Stimulated activated CD4-positive, alpha-beta T cell treated with anti-CD3 and anti-CD28 coated beads, Interleukin-12 subunit alpha, Interleukin-12 subunit beta, amount 100 ng/mL, for 48 hours (primary cell): Measurements from ENCODE around the gene PGD.
A peak's percentile ranks its signal among the peaks of the same experiment; 100 is the strongest.

Experiments
- DNase-seq, 3 donors: peaks; one replicate each; pipeline ENCODE4 v3.0.0-alpha.2; 2020; ENCODE audit warnings: low read depth in 2 of 3, low spot score in 1 of 3

Gene PGD

DNA sequence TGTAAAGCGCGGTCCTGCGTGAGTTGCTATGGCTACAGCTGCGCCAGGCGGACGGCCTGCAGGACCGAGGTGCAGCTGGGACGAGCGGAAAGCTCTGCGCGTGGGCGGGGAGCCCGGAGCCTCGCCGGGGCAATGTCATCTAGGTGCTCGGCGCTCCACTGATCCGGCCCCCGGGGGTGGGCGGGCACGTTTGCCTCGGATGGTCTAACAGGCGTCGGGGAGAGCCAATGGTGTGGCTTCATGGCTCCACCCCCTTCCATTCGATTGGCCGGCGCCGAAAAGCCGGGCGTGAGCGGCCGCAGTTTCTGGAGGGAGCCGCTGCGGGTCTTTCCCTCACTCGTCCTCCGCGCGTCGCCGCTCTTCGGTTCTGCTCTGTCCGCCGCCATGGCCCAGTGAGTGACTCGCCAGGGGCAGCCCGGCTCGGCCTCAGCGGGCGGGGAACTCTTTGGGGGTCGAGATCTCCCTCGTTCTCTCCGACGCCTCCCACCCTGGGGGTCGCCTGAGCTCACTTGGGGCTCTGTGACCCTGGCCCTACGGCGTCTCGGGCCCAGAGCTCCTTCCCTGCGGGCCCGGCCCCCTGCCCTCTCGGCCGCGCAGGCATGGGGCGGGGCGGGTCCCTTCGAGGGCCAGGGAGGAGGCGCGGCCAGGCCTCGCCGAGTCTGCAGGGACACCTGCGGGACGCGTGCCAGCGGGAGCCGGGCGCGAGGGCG, at the start of gene PGD:
Gene PGD (plus strand): TSS at position 331 of the 710 bp plus-strand sequence. CDS start 54 bp downstream, at position 385.
- peak; percentile 94 to 98 (median 97) for DNase-seq

DNA sequence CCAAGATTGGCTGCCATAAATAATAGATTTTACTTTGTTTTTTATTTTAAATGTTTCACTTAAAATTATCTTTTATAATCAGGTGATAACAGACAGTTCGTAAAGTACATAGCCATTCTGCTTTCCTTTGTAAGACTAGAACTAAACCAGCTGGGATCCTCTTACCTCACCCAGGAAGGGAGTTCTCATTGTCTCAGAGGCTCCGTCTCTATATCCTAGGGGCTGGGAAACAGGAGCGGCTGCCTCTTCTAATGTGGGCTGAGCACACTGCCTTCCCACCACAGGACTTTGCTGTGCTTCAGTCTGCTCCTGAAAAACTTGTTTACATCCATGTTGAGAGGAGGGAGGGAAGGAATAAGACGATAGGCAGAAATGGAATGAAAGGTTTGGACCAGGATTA, 45.6 kb upstream of the PGD start:
- DNase-seq: no peak

DNA sequence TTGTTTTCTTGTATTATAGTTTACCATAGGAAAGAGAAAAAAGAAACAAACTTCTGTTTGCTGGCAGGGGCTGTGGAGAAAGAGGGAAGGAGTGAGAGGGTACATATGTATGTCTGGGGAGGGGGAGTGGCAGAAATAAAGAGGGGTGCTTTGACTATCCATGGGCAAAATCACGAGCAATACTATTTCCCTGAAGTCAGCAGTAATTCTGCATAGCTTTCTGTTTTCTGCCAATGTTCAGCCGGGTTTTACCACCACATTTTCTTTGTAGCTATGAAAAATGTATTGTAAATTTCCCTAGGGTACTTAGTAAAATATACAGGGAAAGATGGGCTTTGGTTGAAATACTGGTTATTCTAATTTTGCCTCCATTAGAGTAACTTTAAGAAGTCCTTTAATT, 45.2 kb upstream of the PGD start:
- no peak for DNase-seq

DNA sequence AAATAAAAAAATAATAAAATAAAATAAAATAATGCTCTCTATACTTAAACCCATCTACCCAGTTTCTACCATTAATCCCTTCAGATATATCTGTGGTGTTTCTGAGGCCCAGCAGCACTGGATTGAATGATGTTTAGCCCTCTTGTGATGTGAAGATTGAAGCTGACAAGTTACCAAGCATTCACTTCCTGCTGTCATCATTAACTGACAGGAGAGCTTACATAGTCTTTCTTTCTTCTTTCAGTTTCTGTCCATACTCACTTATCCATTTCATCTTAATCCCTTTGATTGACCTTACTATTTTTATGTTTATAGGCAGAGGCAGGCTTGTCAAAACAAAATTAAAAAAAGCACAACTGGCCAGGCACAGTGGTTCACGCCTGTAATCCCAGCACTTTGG, 38.8 kb upstream of the PGD start:
- no peak for DNase-seq

DNA sequence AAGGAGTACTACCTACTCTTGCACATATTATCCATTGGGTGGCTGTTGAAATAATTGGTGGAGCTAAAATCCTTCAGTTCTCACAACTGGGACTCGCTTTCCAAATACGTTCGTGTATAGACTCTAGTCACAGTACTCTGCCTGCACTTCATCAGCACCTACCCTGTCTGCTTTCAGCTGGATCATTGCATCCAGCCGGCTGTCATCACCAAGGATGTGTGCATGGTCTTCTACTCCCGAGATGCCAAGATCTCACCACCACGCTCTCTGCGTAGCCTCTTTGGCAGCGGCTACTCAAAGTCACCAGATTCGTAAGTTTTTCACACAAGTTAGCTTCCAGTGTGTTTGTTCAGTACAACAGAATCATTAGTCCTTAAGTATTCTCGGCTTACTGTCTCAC, 37.3 kb upstream of the PGD start:
- no peak for DNase-seq

DNA sequence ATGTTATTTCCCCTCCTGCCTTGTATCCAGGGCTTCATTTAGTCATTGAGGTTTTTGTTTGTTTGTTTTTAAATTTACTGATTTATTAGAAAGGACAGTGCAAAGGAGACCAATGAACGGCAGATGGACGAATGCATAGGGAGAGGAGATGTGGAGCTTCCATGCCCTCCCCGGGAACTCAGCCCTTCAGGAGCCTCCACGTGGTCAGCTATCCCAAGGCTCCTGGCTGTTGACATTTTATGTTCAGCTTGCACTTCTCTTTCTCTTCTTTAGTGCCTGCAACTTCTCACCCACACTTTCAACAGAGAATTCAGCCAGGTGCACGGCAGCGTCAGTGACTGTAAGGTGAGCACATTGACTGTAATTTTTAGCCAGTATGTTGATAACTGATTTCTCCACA, 30.7 kb upstream of the PGD start:
- DNase-seq: no peak

DNA sequence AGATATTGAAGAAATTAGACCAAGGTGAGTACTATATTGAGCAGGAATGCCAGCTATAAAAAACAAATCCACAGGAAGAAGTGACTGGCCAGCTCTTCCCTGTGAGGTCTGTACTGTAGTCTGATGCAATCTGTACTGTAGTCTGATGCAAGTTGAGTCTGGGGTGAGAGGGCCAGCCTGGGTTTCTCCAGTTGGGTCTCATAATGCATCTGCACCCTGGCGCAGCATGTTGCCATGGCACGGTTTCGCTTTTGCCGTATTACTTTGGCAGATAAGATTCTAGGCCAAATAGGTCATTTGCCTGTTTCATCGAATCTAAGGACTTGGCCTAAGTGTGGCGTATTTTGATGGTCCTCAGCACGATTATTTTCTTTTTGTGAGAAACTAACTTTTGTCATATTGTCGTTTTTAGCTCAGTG, 24.4 kb upstream of the PGD start:
- no peak for DNase-seq

DNA sequence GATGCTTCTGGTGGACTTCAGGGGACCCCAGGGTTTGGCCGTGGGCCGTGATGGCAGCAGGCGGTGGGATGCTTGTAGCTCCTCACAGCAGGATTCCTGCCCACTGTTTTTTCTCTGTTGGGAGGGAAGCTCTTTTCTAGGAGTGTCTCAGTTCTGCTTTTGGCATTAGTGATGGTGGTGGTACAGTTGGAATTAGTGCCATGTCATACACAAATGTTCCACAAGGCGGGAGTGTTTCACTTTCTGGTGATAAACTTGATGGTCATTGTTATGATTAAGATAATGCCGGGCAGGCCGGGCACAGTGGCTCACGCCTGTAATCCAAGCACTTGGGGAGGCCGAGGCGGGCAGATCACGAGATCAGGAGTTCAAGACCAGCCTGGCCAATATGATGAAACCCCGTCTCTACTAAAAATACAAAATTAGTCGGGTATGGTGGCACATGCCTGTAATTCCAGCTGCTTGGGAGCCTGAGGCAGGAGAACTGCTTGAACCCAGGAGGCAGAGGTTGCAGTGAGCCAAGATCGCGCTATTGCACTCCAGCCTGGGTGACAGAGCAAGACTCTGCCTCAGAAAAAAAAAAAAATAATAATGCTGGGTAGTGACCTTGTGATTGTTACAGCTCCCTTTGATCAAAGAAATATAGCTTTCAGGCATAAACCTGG, 21.4 kb upstream of the PGD start:
- peak in 1 of 3 donors; percentile 17 for DNase-seq

DNA sequence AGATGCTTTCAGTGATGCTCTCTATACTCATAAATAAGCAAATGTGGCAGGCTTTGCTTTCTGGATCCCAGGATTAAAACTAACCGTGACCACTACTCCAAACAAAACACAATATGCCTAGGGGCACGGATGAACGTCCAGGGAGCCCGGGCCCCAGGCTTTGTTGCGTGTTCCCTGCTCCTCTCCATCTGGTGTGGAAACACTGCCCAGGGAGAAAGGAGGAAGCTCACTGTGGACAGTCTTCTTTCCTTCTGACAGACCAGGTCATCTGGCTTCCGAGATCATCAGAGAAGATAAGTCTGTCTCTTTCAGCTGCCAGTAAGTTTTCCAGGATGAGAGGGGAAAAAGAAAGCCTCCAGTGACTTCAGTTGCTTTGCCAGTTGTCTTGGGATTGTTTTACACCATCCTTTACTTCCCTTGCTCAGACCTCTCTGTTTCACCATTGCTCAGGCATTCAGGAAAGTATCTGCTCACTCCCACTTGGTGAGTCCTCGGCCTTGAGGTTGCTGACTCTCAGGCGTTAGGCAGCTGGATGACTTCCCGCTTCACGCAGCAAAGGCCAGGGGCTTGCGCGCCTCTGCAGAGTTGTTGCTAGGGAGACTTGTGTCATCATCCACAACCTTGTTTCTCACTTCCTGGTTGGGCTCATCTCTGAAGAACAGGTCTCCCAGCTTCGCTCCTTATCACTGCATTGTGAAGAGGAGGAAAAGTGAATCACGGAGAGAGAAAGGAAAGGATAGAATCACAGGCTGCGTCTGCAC, 20.6 kb upstream of the PGD start:
- DNase-seq: no peak

DNA sequence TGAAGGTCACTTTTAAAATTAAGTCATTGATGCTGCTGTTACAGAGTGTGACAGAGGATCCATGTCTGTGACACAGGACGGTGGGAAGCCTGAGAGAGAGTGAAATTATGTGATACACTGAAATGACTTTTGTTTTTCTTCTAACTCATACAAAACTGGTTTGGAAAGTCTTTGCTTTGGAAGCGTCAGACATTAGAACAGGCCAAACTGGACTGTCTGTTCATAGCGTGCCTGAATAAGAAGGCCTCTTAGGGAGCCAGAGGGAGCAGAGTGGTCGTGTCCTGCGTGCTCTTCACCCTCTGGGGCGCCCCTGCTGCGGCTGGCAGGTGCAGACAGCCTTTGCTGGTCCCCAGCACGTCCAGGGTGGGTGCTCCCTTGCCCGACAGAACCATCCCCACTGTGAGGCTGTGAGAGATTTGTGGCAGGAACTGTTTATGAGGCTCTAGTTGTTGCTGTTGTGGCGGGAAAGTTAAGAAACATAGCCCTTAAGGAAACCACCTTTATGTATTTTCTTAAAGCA, 19.7 kb upstream of the PGD start:
- DNase-seq: no peak

DNA sequence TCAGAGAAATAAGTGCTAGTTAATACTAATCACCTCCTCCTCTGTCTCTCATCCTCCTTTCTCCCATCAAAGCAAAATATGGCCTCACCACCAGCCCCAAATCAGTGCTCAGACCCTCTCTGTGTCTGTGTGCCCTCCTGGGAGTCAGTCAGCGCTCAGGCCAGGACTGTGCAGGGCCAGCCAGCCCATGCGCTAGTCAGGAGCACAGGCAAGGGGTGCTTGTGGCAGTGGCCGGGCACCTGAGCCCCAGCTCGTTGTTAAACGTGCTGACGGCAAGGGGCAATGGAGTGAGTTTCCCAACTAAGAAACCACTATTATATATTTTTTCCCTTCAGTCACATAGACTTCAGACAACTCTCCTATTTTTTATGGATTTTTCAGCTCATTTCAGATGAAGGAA, 19.2 kb upstream of the PGD start:
- no peak for DNase-seq

DNA sequence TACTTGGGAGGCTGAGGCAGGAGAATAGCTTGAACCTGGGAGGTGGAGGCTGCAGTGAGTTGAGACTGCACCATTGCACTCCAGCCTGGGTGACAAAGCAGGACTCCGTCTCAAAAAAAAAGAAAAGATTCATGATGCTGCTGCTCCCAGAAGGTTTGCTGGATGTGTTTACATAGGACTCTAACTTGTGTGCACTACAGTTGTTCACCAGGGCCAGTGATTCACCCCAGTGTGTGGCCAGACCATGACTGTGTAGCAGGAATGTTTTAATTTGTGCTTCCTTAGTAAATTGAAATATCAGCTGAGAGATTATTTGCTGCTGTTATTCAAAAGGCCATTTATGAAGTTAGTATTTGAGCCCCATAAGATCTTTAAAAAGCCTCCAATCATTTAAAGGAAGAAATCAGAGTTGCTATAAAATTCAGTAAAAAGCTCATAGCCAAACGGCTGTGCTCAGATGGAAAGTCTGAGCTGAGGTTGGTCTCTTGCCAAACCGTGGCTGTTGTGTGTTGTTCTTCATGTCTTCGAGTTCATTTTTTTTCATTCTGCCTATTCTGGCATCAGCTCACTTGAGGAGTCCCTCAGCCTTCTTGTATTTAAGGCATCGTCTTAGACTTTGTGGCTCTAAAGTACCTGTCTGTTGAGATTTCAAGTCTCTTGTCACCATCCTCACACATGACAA, 18.1 kb upstream of the PGD start:
- DNase-seq: no peak

DNA sequence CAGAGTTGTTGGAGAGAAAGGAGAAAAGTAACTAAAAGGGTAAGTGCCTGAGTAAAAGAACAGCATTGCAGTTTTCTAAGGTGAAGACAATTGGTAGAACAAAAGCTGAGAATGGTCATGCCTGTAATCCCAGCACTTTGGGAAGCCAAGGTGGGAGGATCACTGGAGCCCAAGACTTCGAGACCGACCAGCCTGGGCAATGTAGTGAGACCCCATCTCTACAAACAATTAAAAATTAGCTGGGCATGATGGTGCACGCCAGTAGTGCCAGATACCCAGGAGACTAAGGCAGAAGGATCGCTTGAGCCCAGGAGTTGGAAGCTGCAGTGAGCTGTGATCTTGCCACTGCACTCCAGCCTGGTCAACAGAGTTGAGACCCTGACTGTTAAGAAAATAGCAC, 15.2 kb upstream of the PGD start:
- DNase-seq: no peak

DNA sequence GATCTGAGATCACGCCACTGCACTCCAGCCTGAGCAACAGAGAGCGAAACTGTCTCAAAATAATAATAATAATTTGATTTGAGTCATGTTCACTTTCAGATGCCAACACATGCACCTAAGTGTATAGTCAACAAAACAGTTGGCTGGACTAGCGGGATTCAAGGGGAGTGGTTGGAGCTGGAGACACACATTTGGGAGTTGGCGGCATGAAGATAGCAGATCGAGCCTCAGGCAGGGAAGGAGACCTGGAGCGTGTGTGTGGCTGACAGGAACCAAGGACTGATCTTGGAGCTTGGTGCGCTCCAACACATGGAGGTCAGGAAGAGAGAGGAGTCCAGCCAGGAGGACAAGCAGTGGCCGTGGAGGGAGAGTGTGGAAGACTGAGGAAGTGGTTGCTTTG, 14.6 kb upstream of the PGD start:
- DNase-seq: no peak

DNA sequence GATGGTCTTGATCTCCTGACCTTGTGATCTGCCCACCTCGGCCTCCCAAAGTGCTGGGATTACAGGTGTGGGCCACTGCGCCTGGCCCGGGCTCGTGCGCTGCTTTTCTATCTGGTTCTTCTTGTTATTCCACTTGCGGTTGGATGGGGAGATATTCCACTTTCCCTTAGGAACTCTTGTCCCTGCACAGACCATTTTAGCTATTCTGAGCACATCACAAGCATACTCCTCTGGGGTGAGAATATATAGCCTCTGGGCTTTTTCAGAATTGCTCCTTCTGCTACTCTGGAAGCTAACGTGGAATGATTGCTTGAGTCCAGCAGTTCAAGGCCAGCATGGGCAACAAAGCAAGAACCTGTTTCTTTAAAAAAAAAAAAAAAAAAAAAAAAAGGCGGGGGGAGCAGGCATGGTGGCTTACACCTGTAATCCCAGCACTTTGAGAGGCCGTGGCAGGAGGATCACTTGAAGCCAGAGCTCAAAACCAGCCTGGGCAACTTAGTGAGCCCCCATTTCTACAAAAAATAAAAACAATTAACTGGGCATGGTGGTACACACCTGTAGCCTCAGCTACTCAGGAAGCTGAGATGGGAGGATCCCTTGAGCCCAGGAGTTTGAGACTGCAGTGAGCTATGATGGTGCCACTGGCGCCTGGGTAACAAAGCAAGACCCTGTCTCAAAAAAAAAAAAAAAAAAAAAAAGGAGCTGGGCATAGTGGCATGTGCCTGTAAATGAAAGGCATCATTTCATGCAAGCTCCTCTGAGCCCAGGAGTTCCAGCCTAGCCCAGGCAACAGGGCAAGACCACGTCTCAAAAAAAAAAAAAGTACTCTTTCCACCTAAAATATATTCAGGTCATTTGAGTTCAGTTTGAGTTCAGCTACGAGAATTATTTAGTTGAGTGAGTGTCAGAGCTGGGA, 11.8 kb upstream of the PGD start:
- DNase-seq: no peak

DNA sequence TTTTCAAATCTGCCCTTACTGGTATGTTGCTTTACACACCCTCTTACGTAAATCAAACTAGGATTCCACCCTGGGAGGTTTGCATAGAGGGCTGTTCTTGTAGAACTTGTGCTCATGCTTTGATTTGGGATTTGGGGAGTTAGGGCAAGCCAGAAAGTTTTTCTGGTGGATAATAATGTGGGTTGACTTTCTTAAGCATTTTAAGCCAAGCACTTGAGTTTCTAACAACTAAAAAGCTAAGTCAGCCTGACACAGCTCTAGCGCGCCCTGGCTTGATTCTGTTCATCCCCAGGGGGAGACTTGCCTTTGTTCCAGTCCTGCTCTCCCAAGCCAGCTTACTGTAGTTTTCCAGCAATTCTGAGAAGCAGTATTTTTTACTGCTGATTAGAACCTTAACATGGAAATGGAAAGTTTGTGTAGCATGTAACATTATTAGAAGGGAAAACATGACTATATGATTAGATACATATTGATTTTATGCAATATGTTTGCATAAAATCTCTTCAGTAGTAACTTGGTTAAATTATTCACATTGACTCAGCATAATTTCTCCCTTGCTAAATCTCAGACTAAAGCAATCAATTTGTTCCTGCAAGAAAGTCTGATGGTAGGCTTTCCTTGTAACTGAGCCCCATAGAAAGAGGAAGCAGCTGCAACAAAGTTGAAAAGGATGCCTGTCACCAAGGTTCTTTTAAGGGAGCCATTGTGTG, 11.0 kb upstream of the PGD start:
- no peak for DNase-seq

DNA sequence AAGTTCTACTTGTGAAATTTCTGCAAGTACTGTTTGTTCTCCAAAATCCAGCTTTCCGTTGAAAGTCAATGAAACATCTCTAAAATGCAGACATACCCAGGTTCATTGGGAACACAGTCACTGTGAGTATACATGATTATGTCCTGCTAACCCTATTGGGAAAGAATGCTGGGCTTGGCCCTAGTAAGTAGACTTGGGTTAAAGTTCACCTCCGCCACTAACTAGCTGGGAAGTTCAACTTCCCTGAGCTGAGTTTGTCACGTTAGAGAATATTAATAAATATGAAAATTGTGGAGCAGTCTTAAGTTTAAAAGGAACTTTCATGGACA, 10.5 kb upstream of the PGD start:
- no peak for DNase-seq

DNA sequence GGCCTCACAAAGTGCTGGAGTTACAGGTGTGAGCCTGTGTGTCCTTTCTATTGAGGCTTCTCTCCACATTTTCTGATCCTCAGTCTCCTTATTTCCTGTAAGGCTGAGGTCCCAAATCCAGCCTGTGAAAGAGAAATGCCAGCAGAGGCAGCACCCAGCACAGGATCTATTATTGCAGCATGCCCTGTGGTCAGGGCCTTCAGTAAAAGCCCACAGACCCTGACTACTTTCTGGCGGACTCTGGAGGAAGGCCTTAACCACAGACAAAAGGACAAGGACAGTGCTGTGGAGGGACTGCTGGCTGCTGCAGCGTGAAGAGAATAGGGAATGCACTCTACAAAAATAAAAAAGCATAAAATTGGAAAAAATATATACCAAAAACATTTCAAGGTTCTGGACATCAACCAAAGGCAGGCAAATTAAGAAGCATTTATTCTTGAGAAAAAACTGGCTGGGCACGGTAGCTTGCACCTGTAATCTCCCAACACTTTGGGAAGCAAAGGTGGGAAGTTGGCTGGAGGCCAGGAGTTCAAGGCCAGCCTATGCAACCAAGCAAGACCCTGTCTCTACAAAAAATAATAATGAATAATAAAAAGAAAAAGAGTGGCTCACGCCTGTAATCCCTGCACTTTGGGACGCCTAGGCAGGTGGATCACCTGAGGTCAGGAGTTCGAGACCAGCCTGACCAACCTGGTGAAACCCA, 9.4 kb upstream of the PGD start:
- no peak for DNase-seq

DNA sequence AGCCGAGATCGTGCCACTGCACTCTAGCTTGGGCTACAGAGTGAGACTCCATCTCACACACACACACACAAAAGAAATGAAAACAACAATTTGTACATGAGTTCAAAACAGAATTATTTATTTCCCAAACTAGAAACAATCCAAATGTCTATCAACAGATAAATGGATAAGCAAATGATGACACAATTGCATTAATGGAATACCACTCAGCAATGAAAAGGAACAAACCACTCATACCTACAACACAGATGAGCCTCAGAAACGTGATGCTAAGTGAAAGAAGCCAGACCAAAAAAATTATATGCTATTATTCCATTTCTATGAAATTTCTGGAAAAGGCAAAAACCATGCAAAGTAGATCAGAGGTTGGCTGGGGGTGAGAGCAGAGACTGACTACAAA, 2.0 kb upstream of the PGD start:
- no peak for DNase-seq
